ENCODE data around the gene SH3TC1. TPM values are rescaled to one million over a fixed set of nuclear protein-coding genes. Genes with fewer than 3 reads are reported as not detected.

SH3TC1 gene
- total RNA-seq, 1 donor from 2014 or later: 18.9 TPM

GRCh38 chr4:8263397-8263796 lies 64.3 kb downstream of the SH3TC1 start:
- TF ChIP-seq, protein P1, sequence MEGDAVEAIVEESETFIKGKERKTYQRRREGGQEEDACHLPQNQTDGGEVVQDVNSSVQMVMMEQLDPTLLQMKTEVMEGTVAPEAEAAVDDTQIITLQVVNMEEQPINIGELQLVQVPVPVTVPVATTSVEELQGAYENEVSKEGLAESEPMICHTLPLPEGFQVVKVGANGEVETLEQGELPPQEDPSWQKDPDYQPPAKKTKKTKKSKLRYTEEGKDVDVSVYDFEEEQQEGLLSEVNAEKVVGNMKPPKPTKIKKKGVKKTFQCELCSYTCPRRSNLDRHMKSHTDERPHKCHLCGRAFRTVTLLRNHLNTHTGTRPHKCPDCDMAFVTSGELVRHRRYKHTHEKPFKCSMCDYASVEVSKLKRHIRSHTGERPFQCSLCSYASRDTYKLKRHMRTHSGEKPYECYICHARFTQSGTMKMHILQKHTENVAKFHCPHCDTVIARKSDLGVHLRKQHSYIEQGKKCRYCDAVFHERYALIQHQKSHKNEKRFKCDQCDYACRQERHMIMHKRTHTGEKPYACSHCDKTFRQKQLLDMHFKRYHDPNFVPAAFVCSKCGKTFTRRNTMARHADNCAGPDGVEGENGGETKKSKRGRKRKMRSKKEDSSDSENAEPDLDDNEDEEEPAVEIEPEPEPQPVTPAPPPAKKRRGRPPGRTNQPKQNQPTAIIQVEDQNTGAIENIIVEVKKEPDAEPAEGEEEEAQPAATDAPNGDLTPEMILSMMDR (IDR thresholded peaks at IDR 0.05; ENCODE audit: insufficient read depth, low read length, poor library complexity, severe bottlenecking): no peak
- no peak for DNase-seq (ENCODE audit: low read depth)
- Histone ChIP-seq H3K4me3 (ENCODE audit: low read depth, low read length) (no peak overlapping the region), H3K27me3 (ENCODE audit: control insufficient read depth, insufficient read depth, low read length) (peaks cover 4% of the 10 kb centered on the region), H3K36me3 (ENCODE audit: control insufficient read depth, insufficient read depth, low read length) (no peaks in the 10 kb centered on the region)

DNA sequence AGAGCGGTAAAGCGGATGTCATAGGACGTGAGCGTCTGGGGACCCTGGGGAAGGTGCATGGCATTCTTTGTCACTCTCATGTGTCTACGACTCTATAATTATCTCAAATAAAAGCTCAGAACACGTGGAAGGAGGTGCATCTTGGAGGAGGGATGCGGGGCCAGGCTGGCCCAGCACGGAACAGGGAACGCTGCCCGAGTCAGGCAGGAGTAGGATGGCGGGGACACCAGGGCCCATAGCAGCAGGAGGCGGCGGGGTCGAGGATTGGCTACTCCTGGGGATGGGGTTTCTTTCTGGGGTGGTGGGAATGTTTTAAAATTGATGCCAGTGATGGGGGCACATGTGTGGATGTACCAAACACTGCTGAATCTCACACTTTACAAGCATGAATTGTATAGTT lies 65.0 kb downstream of the SH3TC1 start:
- Histone ChIP-seq H3K4me3 (ENCODE audit: low read depth, low read length) (no peak overlapping the region), H3K27me3 (ENCODE audit: control insufficient read depth, insufficient read depth, low read length) (peaks cover 5% of the 10 kb centered on the region), H3K36me3 (ENCODE audit: control insufficient read depth, insufficient read depth, low read length) (no peaks in the 10 kb centered on the region)
- TF ChIP-seq, protein P1 (IDR thresholded peaks at IDR 0.05; ENCODE audit: insufficient read depth, low read length, poor library complexity, severe bottlenecking): no peak
- no peak for DNase-seq (ENCODE audit: low read depth)

DNA sequence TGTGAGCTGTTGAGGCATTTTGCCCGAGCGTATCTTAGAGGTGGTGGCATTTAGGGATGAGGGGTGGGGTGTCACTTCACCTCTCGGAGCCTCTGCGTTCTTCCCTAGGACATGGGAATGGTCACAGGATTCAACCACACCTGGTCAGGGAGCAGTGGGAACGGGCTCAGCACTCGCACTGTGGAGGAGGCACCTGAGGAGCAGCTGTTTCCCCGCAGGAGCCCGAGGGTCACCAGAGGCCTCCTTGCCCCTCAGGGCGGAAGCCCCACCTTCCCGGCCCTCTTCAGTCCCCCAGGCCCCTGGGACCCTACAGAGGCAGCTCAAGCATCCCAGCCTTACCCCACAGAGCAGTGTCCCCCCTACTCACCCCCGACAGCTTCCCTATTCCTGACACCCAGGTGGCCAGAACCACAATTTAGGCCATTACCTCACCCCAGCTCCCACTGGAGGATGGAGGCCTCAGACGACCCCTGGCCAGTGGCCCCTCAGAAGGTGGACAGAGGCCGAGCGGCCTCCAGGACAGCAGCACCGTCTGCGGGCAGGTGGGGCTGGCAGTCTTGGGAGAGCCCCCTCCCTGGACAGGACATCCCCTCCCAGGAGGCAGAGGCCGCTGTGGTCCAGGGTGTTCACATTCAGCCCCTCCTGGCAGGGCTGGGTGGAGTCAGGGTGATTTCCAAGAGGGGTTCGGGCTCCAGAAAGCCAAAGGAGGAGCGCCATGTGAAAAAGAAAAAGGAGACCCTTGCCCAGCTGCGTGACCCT lies 66.3 kb downstream of the SH3TC1 start:
- peaks cover 13% of the 10 kb centered on the region for H3K27me3 ChIP-seq (ENCODE audit: control insufficient read depth, insufficient read depth, low read length)
- no peak overlapping the region for H3K4me3 ChIP-seq (ENCODE audit: low read depth, low read length)
- H3K36me3 ChIP-seq (ENCODE audit: control insufficient read depth, insufficient read depth, low read length): no peaks in the 10 kb centered on the region
- no peak for DNase-seq (ENCODE audit: low read depth)
- TF ChIP-seq, protein P1 (IDR thresholded peaks at IDR 0.05; ENCODE audit: insufficient read depth, low read length, poor library complexity, severe bottlenecking): no peak

- peaks cover 19% of the 10 kb centered on the region for H3K27me3 ChIP-seq (ENCODE audit: control insufficient read depth, insufficient read depth, low read length)
- no peak for DNase-seq (ENCODE audit: low read depth)
- TF ChIP-seq, protein P1 (IDR thresholded peaks at IDR 0.05; ENCODE audit: insufficient read depth, low read length, poor library complexity, severe bottlenecking): no peak
- no peak overlapping the region for H3K4me3 ChIP-seq (ENCODE audit: low read depth, low read length)
- no peaks in the 10 kb centered on the region for H3K36me3 ChIP-seq (ENCODE audit: control insufficient read depth, insufficient read depth, low read length)
These were observed 67.0 kb downstream of the SH3TC1 start for GRCh38 chr4:8266088-8266487.

DNA sequence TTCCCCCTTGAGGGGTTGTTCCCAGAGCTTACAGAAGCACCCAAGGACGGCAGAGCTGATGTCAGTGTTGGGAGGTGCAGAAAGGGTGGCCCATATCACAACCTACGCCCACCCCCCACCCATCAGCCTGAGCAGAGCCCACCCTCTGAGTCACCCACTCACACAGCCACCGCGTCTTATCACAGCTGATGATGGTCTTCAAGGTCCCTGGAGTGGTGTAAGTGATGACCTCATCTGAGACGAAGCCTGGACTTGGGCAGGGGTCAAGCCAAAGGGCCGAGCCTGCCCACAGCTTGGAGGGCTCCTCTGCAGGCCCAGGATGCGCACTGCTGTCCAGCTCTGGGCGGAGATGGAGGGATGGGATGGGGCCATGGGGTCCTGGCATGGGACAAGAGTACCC lies 67.4 kb downstream of the SH3TC1 start:
- Histone ChIP-seq H3K27me3 (ENCODE audit: control insufficient read depth, insufficient read depth, low read length) (peaks cover 23% of the 10 kb centered on the region), H3K4me3 (ENCODE audit: low read depth, low read length) (no peak overlapping the region)
- TF ChIP-seq, protein P1 (IDR thresholded peaks at IDR 0.05; ENCODE audit: insufficient read depth, low read length, poor library complexity, severe bottlenecking): no peak

DNA sequence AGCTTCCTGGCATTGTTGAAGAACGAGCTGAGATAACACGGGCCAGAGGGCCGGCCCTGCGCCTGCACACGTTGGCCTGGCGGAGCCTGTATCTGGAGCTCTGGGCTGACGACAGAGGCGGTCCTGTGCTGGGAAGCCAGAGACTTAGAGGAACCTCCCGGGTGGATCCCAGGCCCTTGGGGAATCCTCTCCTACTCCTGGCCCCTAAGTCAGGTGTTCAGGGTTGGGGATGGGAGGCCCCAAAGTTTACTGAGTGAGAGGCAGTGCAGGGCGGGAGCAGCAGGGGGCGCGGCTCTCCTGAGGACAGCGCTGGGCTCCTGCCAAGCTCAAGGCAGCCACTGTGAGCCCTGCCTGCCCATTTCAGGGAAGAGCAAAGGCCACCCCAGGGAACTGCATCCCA lies 68.0 kb downstream of the SH3TC1 start:
- TF ChIP-seq, protein P1 (IDR thresholded peaks at IDR 0.05; ENCODE audit: insufficient read depth, low read length, poor library complexity, severe bottlenecking): peak; percentile 68
- Histone ChIP-seq H3K4me3 (ENCODE audit: low read depth, low read length) (no peak overlapping the region), H3K36me3 (ENCODE audit: control insufficient read depth, insufficient read depth, low read length) (no peaks in the 10 kb centered on the region), H3K27me3 (ENCODE audit: control insufficient read depth, insufficient read depth, low read length) (peaks cover 28% of the 10 kb centered on the region)
- no peak for DNase-seq (ENCODE audit: low read depth)

More for the DNA sequence above, 67.4 kb downstream of the SH3TC1 start:
- no peaks in the 10 kb centered on the region for H3K36me3 ChIP-seq (ENCODE audit: control insufficient read depth, insufficient read depth, low read length)
- DNase-seq (ENCODE audit: low read depth): no peak
